Right atrium auricular region (tissue), 2 donors: Measurements from ENCODE around the gene PRPF18. TPM values are rescaled to one million over a fixed set of nuclear protein-coding genes. Genes with fewer than 3 reads are reported as not detected.

Experiments used
- DNase-seq: peaks from one replicate; pipeline ENCODE4 v3.0.0-alpha.2; 2019; ENCODE audit warnings: low spot score
- H3K27ac ChIP-seq, 2 donors: fragments of 200-600 bp; sonication (generic); 1 replicate in 1 of 2; 2 replicates in 1 of 2; pipeline ENCODE4 v1.5.1; 2016 to 2019
- H3K27me3 ChIP-seq, 2 donors: fragments of 200-600 bp; sonication (generic); one replicate each; pipeline versions ENCODE4 v1.5.1 to v1.6.0; 2017 to 2019
- H3K36me3 ChIP-seq: fragments of 200-600 bp; sonication (generic); one replicate; pipeline ENCODE4 v1.5.1; 2016
- H3K4me1 ChIP-seq, 2 donors: fragments of 200-600 bp; sonication (generic); one replicate each; pipeline versions ENCODE4 v1.5.1 to v1.6.0; 2017 to 2019
- H3K4me3 ChIP-seq, 2 donors: fragments of 200-600 bp; sonication (generic); 1 replicate in 1 of 2; 2 replicates in 1 of 2; pipeline ENCODE4 v1.5.1; 2017 to 2019; ENCODE audit warnings: mild to moderate bottlenecking in 1 of 2, moderate library complexity in 1 of 2
- H3K9me3 ChIP-seq, 2 donors: fragments of 200-600 bp; sonication (generic); one replicate each; pipeline ENCODE4 v1.5.1; 2019
- total RNA-seq, 2 donors: library from RNA; depleted of rRNA; stranded (reverse); fragments of >200 nt; gene quantifications; one replicate each; pipeline ENCODE4 v1.1.0, GENCODE V29; 2016
- TF ChIP-seq, protein P1 (sequence below), 2 donors: fragments of 200-600 bp; sonication (generic); IDR thresholded peaks; one replicate each; pipeline ENCODE4 v1.5.1; 2019; ENCODE audit warnings: antibody characterized with exemption in 2 of 2

The PRPF18 gene
- total RNA-seq, 2 donors from 2014 or later, result 15.1 to 19.1 TPM

- TF ChIP-seq, protein P1, sequence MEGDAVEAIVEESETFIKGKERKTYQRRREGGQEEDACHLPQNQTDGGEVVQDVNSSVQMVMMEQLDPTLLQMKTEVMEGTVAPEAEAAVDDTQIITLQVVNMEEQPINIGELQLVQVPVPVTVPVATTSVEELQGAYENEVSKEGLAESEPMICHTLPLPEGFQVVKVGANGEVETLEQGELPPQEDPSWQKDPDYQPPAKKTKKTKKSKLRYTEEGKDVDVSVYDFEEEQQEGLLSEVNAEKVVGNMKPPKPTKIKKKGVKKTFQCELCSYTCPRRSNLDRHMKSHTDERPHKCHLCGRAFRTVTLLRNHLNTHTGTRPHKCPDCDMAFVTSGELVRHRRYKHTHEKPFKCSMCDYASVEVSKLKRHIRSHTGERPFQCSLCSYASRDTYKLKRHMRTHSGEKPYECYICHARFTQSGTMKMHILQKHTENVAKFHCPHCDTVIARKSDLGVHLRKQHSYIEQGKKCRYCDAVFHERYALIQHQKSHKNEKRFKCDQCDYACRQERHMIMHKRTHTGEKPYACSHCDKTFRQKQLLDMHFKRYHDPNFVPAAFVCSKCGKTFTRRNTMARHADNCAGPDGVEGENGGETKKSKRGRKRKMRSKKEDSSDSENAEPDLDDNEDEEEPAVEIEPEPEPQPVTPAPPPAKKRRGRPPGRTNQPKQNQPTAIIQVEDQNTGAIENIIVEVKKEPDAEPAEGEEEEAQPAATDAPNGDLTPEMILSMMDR (IDR thresholded peaks at IDR 0.05), result no peak
- H3K27ac ChIP-seq, result no peak overlapping the region
These were observed 5.5 kb downstream of the PRPF18 start for GRCh38 chr10:13592306-13592705.

DNA sequence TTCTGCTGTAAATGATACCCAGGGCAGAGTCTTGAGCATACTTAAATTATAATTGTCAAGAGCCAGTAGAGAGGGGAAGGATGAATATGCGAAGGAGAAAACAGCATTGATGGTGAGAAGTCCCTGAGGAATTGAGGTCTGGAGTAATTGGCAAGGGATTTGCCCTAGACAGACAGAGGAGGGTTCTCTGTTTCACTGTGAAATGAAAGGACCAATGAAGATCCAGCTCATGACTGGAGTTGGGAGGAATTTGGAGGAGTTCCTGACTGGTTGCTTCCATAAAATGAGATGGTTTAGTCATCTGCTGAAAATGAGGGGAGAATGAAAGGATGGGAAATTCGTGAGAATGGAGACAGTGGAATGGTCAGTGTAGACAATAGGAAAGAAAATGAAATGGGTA is 6.8 kb downstream of the PRPF18 start:
- DNase-seq, result no peak
- TF ChIP-seq, protein P1 (IDR thresholded peaks at IDR 0.05), result no peak
- Histone ChIP-seq H3K27ac (no peak overlapping the region), H3K36me3 (peaks cover 14% of the 10 kb centered on the region), H3K27me3 (no peaks in the 10 kb centered on the region), H3K9me3 (no peaks in the 10 kb centered on the region), H3K4me1 (no peaks in the 10 kb centered on the region), H3K4me3 (no peak overlapping the region)

More at GRCh38 chr10:13592306-13592705, 5.5 kb downstream of the PRPF18 start:
- H3K4me1 ChIP-seq, result peaks cover 0 to 11% of the 10 kb centered on the region in 2 donors
- DNase-seq, result no peak
- H3K9me3 ChIP-seq, result no peaks in the 10 kb centered on the region
- H3K27me3 ChIP-seq, result no peaks in the 10 kb centered on the region
- no peak overlapping the region for H3K4me3 ChIP-seq
- peaks cover 14% of the 10 kb centered on the region for H3K36me3 ChIP-seq

DNA sequence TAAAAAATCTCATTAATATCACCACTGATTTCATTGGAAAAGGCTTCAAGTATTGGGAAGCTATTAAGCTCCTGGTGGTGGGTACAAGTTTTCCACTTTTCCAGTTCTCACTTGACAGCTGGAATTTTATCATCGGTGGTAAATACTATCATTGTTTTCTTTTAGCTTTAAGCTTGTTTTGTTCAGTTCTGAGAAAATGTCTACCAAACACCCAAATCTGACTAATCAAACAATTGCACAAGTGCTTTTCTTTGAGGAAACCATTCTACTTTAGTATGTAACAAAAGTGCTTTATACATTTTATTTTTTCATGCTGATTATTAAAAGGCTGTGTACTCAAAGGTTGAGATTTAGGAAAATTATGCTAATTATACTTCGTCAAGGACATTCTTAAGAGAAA is 7.9 kb downstream of the PRPF18 start:
- no peak for DNase-seq
- H3K27ac ChIP-seq, result no peak overlapping the region
- H3K27me3 ChIP-seq, result no peaks in the 10 kb centered on the region
- no peaks in the 10 kb centered on the region for H3K9me3 ChIP-seq
- TF ChIP-seq, protein P1 (IDR thresholded peaks at IDR 0.05), result no peak
- no peaks in the 10 kb centered on the region for H3K4me1 ChIP-seq
- H3K36me3 ChIP-seq, result peaks cover 14% of the 10 kb centered on the region
- H3K4me3 ChIP-seq, result no peak overlapping the region

GRCh38 chr10:13597909-13598308 is 11.1 kb downstream of the PRPF18 start:
- no peaks in the 10 kb centered on the region for H3K9me3 ChIP-seq
- no peaks in the 10 kb centered on the region for H3K4me1 ChIP-seq
- no peaks in the 10 kb centered on the region for H3K27me3 ChIP-seq
- H3K27ac ChIP-seq, result no peak overlapping the region
- H3K4me3 ChIP-seq, result no peak overlapping the region
- DNase-seq, result no peak
- TF ChIP-seq, protein P1 (IDR thresholded peaks at IDR 0.05), result no peak
- H3K36me3 ChIP-seq, result peaks cover 2% of the 10 kb centered on the region

DNA sequence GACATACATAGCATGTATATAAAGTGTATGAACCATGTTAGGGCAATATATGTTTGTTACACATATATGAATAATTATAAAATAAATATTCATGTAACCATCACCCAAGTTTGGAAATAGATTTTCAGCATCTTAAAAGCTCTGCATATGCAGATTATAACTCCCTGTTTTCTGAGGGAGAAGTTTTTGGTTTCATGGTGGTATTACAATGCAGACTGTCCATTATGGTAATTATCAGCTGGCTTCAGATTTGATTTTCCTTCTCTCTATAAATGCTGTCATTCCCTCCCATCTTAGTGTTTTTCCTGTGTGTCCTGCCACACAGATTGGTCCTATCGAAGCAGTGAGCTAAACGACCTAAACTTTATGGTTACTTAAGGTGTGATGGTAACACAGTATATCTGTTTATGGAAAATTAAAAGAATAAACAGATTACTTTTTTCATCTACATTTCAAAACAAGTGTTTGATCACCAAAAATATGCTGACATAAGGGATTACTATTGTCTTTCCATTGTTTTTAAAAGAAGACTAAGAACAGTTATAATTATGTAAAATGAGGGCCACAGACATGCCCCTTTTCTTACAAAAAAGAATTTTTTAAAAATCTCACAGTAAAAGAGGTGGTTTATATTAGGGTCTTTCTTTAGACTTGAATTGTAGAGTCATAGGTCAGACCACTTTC is 17.7 kb downstream of the PRPF18 start:
- Histone ChIP-seq H3K36me3 (peaks cover 20% of the 10 kb centered on the region), H3K4me1 (no peaks in the 10 kb centered on the region), H3K27ac (no peak overlapping the region), H3K9me3 (no peaks in the 10 kb centered on the region), H3K27me3 (no peaks in the 10 kb centered on the region), H3K4me3 (no peak overlapping the region)
- TF ChIP-seq, protein P1 (IDR thresholded peaks at IDR 0.05), result no peak
- DNase-seq, result no peak
